ENCODE data around the gene POPDC2.

POPDC2 gene

DNA sequence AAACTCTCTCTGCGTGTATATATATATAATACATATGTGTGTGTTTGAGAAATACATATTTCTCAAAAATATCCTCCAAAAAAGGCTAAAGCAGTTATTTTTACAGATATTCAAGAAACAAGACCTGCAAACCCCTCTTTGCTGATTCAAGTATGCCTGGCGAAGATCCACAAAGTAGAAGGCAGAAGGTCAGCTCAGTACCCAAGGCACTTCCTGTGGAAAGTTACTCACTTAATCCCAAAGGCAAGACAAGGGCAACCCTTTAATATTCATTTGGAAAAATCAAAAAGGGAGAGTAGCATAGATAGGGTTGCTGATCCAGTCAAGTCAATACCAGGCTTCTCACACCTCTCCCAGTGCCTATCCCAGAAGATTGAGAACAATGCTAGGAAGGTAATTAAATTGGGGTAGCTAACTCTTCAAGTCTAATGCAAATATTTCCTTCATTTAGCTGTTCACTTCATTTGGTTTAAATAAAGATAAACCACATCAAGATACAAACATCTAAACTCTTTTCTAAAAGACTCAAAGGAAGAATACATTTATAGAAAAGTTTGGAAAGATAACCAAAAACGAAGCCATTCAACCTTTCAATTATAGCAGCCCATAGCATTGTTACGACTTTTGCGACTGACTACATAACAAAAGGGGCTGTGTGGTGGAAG is 9.6 kb upstream of the POPDC2 start:
- DNase-seq: no peak

DNA sequence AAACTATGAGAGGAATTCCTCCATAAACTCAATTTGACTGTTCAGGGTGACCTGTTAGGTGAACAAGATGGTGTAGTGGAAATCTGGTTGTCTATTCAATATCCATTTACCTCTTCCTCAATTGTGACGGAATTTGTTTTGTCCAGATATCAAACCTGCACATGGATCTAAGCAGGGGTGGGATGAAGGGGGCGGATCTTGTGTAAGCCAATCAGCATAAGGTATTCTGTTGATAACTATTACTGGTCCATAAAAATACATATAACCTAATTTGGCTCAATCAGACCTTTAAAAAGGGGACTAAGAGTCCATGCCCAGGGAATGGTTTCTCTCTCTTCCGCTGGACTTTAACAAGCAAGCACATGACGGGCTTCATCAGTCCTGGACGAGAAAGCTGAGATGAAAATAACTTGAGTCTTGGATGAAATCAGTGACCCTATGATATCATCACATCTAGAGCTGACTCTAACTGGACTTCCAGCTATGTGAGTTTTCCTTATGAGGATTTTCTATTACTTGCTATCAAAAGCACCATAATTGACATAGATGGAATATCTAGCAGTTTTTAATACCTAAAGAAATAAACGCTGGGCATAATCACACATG is 5.7 kb upstream of the POPDC2 start:
- no peak for DNase-seq

GRCh38 chr3:119664850-119665379 is 4.5 kb upstream of the POPDC2 start:
- no peak for DNase-seq

DNA sequence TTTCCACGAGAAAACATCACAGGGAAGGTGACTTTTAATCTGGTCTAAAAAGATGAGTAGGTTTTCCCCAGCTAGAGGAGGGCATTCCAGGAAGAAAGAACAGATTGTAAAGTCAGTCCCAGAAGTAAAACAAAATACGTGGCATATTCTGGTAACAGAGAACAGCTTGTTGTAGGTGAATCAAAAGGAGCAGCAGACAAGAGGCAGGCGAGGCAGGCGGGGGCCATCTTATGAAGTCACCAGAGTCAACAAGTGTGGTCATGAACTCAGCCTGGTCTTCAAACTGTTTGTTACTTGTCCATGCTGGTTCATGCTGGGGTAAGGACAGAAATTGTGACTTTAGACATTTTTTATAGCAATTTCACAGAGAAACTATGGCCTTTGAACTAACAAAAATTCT is 4.0 kb upstream of the POPDC2 start:
- DNase-seq: no peak

DNA sequence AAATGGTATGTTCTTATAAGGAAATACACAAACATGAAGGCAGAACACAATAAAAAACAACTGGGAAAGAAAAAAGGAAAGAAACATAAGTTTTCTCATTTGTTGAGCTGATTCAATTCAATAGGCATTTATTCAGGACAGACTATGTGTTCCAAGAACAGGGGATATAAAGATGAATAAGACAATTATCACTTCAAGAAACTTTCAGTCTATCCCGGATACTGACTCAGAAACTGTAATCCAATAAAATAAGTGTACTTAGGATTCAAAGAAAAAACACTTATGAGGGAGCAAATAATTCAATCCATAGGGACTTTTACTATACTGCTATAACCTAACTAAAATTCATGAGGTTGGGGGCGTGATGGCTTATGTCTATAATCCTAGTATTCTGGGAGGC is 3.5 kb upstream of the POPDC2 start:
- no peak for DNase-seq

DNA sequence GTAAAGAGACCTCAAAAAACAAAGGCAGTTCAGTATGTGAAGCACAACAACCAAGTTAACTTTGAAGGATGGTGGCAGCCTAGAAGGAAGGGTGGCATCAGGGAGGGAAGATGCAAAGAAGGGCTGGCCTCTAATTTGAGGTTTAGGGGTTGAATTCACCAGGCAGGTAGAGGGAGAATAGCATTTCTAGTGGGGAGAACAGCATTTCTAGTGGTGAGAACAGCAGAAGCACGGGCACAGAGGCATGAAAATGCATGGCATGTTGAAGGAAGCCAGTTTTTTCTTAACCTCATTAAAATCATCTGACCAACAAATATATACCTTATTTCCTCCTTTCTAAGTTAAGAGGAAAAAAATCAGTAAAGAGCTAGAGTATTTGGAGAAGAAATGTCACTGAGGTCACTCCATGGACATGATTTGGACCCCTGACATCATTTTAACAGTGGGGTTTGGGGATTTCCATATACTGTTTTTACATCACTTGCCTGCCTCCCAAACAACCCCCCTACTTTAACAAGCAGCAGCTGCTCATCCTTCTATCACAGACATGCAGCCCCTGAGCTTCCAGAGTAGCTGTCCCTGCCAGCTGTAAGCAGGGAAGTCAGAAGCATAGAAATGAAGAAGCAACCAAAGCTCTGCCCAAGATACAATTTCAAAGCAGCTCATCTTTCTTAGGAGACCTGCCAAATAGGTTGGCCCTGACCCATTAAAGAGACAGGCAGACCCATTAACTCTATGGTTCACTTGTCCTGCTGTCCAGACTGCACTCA is 2.4 kb upstream of the POPDC2 start:
- peak; percentile 40 for DNase-seq

GRCh38 chr3:119659606-119660291 is 640 bp downstream of the POPDC2 start:
- DNase-seq: no peak

GRCh38 chr3:119658994-119659393 is 1.4 kb downstream of the POPDC2 start:
- no peak for DNase-seq

DNA sequence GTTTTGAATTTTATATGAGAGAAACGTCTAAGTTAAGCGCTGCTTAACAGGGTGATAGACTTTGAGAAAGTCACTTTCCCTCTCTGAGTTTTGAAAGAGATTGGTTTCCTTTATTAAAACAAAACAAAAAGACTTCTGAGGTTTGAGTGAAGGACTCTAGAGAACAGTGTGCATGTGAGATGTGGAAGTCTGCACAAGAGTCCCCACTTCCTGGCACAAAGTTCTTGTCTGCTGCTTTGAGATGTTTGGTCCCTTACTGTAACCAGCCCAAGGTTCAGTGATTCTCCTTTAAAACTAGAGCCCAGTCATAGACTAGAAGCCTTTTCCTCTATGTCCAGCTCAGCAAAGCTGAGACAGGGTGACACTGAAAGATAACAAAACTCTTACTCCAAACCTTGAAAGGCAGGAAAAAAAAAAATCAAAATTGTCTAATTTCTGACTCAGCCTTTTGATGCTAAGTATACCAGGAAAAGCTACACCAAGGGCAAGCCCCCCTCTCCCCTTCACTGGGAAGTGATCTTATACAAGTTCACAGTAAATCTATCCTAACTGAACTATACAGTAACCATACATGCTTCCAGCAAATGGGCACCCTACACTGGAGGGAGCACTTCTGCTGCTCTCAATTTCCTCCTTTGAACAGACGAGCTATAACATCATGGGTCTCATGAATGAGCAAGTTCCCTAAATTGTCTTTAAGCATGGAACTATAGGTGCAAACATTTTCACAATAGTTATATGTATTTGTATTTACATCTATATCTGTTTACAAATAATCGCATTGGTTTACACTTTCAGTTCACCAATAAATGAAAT is 2.3 kb downstream of the POPDC2 start:
- no peak for DNase-seq

DNA sequence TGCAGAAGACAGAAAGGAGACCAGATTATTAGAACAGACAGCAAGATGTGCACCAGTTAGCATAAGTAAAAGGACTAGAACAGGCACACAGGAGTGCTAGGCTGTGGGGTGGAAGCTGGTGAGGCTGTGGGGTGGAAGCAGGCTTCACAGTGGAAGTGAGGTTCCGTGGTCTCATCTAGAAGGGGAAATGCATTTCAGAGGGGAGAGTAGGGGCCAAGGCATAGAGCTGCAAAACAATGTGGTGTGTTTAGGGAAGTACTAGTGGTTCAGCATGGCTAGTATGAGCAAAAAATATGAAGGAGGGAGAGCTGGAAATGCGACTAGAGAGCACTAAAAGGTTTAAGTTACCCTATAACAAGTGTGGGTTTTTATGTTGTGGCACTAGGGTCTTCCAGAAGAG is 6.5 kb downstream of the POPDC2 start:
- no peak for DNase-seq

DNA sequence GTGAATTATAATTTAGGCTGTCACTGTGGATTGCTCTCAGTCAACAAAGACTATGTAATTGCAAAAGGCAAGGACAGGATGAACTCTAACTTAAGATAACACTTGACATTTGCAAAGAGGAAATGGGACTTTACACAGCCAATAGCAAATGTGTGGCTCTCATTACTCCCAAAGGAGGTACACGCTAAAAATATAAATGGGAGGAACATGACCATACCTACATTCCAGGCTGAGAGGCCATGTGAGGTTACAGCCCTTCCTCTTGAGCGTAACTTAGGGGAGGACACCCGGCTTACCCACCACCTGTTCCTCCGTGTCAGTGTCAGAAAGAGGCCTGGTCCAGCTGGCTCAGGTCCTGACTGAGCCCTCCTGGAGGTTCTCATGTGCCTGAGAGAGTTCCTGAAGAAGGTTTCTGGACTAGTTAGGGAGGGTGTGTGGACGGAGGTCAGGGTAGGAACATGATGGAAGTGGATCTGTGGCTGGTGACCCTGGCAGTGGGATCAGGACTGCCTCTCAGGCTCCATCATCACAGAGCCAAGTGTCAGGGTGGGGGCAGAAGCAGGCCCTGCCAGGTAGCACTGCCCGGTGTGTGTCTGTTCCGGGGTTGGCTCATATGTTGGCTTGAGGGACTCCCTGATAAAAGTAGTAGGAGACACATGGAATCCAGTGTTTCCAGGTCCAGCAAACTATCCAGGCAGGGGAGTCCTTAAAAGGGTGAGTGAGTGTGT is 7.9 kb downstream of the POPDC2 start:
- DNase-seq: no peak

DNA sequence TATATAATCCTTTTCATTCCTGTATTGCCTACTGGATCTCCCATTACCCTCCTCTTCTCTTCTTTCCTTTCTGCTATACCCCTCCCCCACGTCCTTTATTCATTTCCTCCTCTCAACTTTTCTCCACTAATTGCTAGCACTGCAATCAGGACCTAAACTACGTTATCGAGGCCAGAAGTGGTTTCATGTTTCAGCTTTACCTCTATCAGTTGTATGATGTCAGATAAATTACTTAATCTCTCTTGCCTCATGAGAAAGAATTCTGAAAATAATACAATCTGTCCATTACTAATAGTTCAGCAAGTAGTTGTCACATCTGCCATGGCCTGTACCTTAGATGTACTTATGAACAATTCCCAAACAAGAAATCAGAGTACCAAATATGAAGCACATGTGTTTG is 10.6 kb downstream of the POPDC2 start:
- peak; percentile 46 for DNase-seq

- no peak for DNase-seq
Measured at GRCh38 chr3:119647843-119648575, 12.4 kb downstream of the POPDC2 start.

- no peak for DNase-seq
Measured at GRCh38 chr3:119647171-119647570, 13.2 kb downstream of the POPDC2 start.

- DNase-seq: no peak
Measured at GRCh38 chr3:119645813-119646212, 14.6 kb downstream of the POPDC2 start.

GRCh38 chr3:119644481-119644880 is 15.9 kb downstream of the POPDC2 start:
- no peak for DNase-seq

GRCh38 chr3:119643528-119643927 is 16.9 kb downstream of the POPDC2 start:
- no peak for DNase-seq

GRCh38 chr3:119642746-119643473 is 17.5 kb downstream of the POPDC2 start:
- DNase-seq: no peak

DNA sequence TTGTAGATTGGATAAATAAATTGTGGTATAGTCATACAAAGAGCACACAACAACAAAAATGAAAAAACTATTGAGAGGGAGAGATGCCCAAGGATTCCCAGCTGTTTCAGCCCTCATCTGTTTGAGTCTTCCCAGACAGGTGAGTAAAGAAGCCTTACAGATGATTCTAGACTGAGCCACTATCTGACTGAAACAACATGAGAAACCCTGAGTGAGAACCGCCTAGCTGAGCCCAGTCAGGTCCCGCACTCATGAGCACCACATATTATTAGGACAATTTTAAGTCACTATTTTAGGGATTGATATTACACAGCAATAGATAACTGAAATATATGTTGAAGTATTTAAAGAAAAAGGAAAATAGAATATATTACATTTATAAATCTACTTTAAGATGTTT is 19.0 kb downstream of the POPDC2 start:
- DNase-seq: no peak

All from DMS 273 treated with DMSO at 0.1 percent for 48 hours (cell line).